Fibroblast of gingiva (primary cell): Measurements from ENCODE around the gene PALM.
A peak's percentile ranks its signal among the peaks of the same experiment; 100 is the strongest.
"Not testable (repeated sequence)": the region's sequence is repeated elsewhere in the genome, so short reads cannot be mapped to it uniquely, and the experiment has no call there.

Experiments
- DNase-seq: peaks from one replicate; pipeline ENCODE4 v3.0.0-alpha.2; 2011; ENCODE audit warnings: low read depth

The PALM gene

GRCh38 chr19:732148-733069 is 23.7 kb downstream of the PALM start:
- no peak for DNase-seq

GRCh38 chr19:734716-735115 is 26.0 kb downstream of the PALM start:
- no peak for DNase-seq

- no peak for DNase-seq
Observed at GRCh38 chr19:736125-736524, 27.4 kb downstream of the PALM start.

- DNase-seq: no peak
Observed at GRCh38 chr19:737591-738093, 28.9 kb downstream of the PALM start.

- DNase-seq: no peak
Observed at GRCh38 chr19:738509-739128, 29.9 kb downstream of the PALM start.

- no peak for DNase-seq
Observed at GRCh38 chr19:739998-740715, 31.4 kb downstream of the PALM start.

- not testable (repeated sequence) for DNase-seq
Observed at GRCh38 chr19:740816-741505, 32.2 kb downstream of the PALM start.

GRCh38 chr19:741506-742131 is 32.9 kb downstream of the PALM start:
- no peak for DNase-seq

GRCh38 chr19:742540-743075 is 33.9 kb downstream of the PALM start:
- no peak for DNase-seq

GRCh38 chr19:743168-743687 is 34.5 kb downstream of the PALM start:
- no peak for DNase-seq

- DNase-seq: not testable (repeated sequence)
Observed at GRCh38 chr19:745138-745537, 36.4 kb downstream of the PALM start.

GRCh38 chr19:746208-746819 is 37.6 kb downstream of the PALM start:
- DNase-seq: no peak

- DNase-seq: no peak
Observed at GRCh38 chr19:746956-747355, 38.2 kb downstream of the PALM start.

- no peak for DNase-seq
Observed at GRCh38 chr19:747432-748273, 38.9 kb downstream of the PALM start.

GRCh38 chr19:748274-748598 is 39.5 kb downstream of the PALM start:
- no peak for DNase-seq

- no peak for DNase-seq
Observed at GRCh38 chr19:749811-750210, 41.1 kb downstream of the PALM start.

GRCh38 chr19:750640-751423 is 42.1 kb downstream of the PALM start, which contains the start of gene MISP:
MISP (plus strand) TSS chr19:751112; CDS start chr19:756947, 5,835 bp downstream.
- DNase-seq: no peak

- peak; percentile 69 for DNase-seq
Observed at GRCh38 chr19:751501-752341, 43.0 kb downstream of the PALM start.
